Fibroblast of peridontal ligament (primary cell): Measurements from ENCODE around the gene ADK.
"Not testable (repeated sequence)": the region's sequence is repeated elsewhere in the genome, so short reads cannot be mapped to it uniquely, and the experiment has no call there.

Source experiments
- DNase-seq: peaks from one replicate; pipeline ENCODE4 v3.0.0-alpha.2; 2010; ENCODE audit errors: extremely low read depth

The ADK gene

GRCh38 chr10:74347522-74347921 is 196.5 kb downstream of the ADK start:
- DNase-seq: no peak

GRCh38 chr10:74353021-74353420 is 202.0 kb downstream of the ADK start:
- DNase-seq: not testable (repeated sequence)

GRCh38 chr10:74361678-74362077 is 210.7 kb downstream of the ADK start:
- no peak for DNase-seq

- no peak for DNase-seq
Observed at GRCh38 chr10:74363727-74364126, 212.7 kb downstream of the ADK start.

GRCh38 chr10:74365109-74365508 is 214.1 kb downstream of the ADK start:
- no peak for DNase-seq

GRCh38 chr10:74371696-74372095 is 220.7 kb downstream of the ADK start:
- peak; percentile 79 for DNase-seq

GRCh38 chr10:74373059-74373458 is 222.0 kb downstream of the ADK start:
- peak; percentile 30 for DNase-seq

- peak; percentile 8 for DNase-seq
Observed at GRCh38 chr10:74377476-74377875, 226.5 kb downstream of the ADK start.

- DNase-seq: no peak
Observed at GRCh38 chr10:74379474-74379873, 228.5 kb downstream of the ADK start.

GRCh38 chr10:74380795-74381194 is 229.8 kb downstream of the ADK start:
- no peak for DNase-seq

- no peak for DNase-seq
Observed at GRCh38 chr10:74381291-74381853, 230.4 kb downstream of the ADK start.

- DNase-seq: no peak
Observed at GRCh38 chr10:74382663-74383062, 231.6 kb downstream of the ADK start.

GRCh38 chr10:74383642-74384041 is 232.6 kb downstream of the ADK start:
- no peak for DNase-seq

GRCh38 chr10:74384615-74385183 is 233.7 kb downstream of the ADK start:
- no peak for DNase-seq

GRCh38 chr10:74388801-74389200 is 237.8 kb downstream of the ADK start:
- no peak for DNase-seq

GRCh38 chr10:74391786-74392185 is 240.8 kb downstream of the ADK start:
- no peak for DNase-seq

- DNase-seq: peak; percentile 56
Observed at GRCh38 chr10:74394416-74394969, 243.5 kb downstream of the ADK start.

- DNase-seq: no peak
Observed at GRCh38 chr10:74400186-74400585, 249.2 kb downstream of the ADK start.

GRCh38 chr10:74406006-74406405 is 255.0 kb downstream of the ADK start:
- no peak for DNase-seq

GRCh38 chr10:74415146-74415839 is 264.3 kb downstream of the ADK start:
- no peak for DNase-seq

GRCh38 chr10:74417397-74417796 is 266.4 kb downstream of the ADK start:
- DNase-seq: no peak

GRCh38 chr10:74418285-74418872 is 267.4 kb downstream of the ADK start:
- no peak for DNase-seq

- DNase-seq: peak; percentile 24
Observed at GRCh38 chr10:74419491-74419951, 268.5 kb downstream of the ADK start.
